Parathyroid adenoma (tissue), 2 donors: ENCODE measurements around the gene ANO6.

Experiments
- H2AFZ ChIP-seq: fragments of 300-600 bp; sonication (generic); one replicate; pipeline ENCODE4 v1.7.0; 2017; ENCODE audit warnings: antibody characterized with exemption, mild to moderate bottlenecking
- H3K27ac ChIP-seq: fragments of 300-600 bp; sonication (generic); one replicate; pipeline ENCODE4 v1.7.0; 2017
- H3K27me3 ChIP-seq: fragments of 300-600 bp; sonication (generic); one replicate; pipeline ENCODE4 v1.7.0; 2017; ENCODE audit warnings: low read length; ENCODE audit not compliant: control insufficient read depth, insufficient read depth
- H3K36me3 ChIP-seq: fragments of 300-600 bp; sonication (generic); one replicate; pipeline ENCODE4 v1.7.0; 2017; ENCODE audit warnings: low read length; ENCODE audit not compliant: control insufficient read depth, insufficient read depth
- H3K4me1 ChIP-seq: fragments of 300-600 bp; sonication (generic); one replicate; pipeline ENCODE4 v1.7.0; 2017; ENCODE audit warnings: control low read depth
- H3K4me2 ChIP-seq: fragments of 300-600 bp; sonication (generic); one replicate; pipeline ENCODE4 v1.7.0; 2017; ENCODE audit warnings: low read length
- H3K4me3 ChIP-seq: fragments of 300-600 bp; sonication (generic); one replicate; pipeline ENCODE4 v1.7.0; 2017; ENCODE audit warnings: low read depth, low read length
- H3K79me2 ChIP-seq: fragments of 300-600 bp; sonication (generic); one replicate; pipeline ENCODE4 v1.7.0; 2017; ENCODE audit warnings: control low read depth
- H3K9ac ChIP-seq: fragments of 300-600 bp; sonication (generic); one replicate; pipeline ENCODE4 v1.7.0; 2017; ENCODE audit warnings: mild to moderate bottlenecking
- H3K9me3 ChIP-seq: fragments of 300-600 bp; sonication (generic); one replicate; pipeline ENCODE4 v1.7.0; 2017; ENCODE audit warnings: low read length; ENCODE audit not compliant: control insufficient read depth
- TF ChIP-seq, protein P1 (sequence below): fragments of 300-600 bp; sonication (generic); IDR thresholded peaks from one replicate; pipeline ENCODE4 v1.7.0; 2017; ENCODE audit warnings: antibody characterized with exemption, mild to moderate bottlenecking
- donor health status: primary hyperparathyroidism.

ANO6 gene

DNA sequence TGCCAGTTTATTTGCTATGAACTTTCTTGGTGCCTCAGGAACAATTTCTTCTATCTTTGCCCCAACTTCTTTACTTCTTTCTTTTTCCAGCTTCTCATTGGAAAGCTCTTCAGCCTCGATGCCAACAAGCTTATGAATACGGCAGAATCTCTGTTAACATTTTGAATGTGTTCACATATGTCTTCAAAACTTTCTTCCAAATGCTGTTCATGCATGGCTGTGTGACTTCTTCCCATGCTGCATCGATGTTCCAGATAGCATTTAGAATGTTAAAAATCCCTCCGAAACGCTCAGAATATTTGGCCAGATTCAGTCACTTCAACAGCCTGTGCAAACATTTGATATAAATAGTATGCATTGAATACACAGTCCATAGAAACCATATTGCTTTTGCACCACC is 265.9 kb downstream of the ANO6 start:
- Histone ChIP-seq H2AFZ (no peak overlapping the region), H3K36me3 (no peaks in the 10 kb centered on the region), H3K4me2 (no peak overlapping the region), H3K79me2 (no peaks in the 10 kb centered on the region), H3K4me1 (no peaks in the 10 kb centered on the region), H3K27me3 (no peaks in the 10 kb centered on the region), H3K4me3 (no peak overlapping the region), H3K27ac (no peak overlapping the region), H3K9ac (no peak overlapping the region), H3K9me3 (no peaks in the 10 kb centered on the region)
- TF ChIP-seq, protein P1, sequence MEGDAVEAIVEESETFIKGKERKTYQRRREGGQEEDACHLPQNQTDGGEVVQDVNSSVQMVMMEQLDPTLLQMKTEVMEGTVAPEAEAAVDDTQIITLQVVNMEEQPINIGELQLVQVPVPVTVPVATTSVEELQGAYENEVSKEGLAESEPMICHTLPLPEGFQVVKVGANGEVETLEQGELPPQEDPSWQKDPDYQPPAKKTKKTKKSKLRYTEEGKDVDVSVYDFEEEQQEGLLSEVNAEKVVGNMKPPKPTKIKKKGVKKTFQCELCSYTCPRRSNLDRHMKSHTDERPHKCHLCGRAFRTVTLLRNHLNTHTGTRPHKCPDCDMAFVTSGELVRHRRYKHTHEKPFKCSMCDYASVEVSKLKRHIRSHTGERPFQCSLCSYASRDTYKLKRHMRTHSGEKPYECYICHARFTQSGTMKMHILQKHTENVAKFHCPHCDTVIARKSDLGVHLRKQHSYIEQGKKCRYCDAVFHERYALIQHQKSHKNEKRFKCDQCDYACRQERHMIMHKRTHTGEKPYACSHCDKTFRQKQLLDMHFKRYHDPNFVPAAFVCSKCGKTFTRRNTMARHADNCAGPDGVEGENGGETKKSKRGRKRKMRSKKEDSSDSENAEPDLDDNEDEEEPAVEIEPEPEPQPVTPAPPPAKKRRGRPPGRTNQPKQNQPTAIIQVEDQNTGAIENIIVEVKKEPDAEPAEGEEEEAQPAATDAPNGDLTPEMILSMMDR: no peak

DNA sequence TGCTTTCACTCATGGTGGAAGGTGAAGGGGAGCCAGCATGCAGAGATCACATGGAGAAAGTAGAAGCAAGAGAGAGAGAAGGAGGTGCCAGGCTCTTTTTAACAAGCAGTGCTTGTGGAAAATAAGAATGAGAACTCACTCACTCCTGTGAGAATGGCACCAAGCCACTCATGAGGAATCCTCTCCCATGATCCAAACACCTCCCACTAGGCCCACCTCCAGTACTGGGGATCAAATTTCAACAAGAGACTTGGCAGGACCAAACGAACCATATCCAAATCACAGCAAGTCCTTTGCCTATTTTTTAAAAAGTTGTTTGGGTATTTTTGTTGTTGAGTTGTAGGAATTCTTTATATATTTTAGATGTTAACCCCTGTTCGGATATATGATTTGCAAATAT is 267.7 kb downstream of the ANO6 start:
- H3K4me1 ChIP-seq: no peaks in the 10 kb centered on the region
- H3K36me3 ChIP-seq: no peaks in the 10 kb centered on the region
- H3K9me3 ChIP-seq: no peaks in the 10 kb centered on the region
- H3K4me2 ChIP-seq: no peak overlapping the region
- no peaks in the 10 kb centered on the region for H3K27me3 ChIP-seq
- no peaks in the 10 kb centered on the region for H3K79me2 ChIP-seq
- H3K4me3 ChIP-seq: no peak overlapping the region
- TF ChIP-seq, protein P1: no peak
- H2AFZ ChIP-seq: no peak overlapping the region
- H3K27ac ChIP-seq: no peak overlapping the region
- no peak overlapping the region for H3K9ac ChIP-seq
